Ureter (tissue), 1 donor: ENCODE data around the gene MYO1D. TPM values are rescaled to one million over a fixed set of nuclear protein-coding genes. Genes with fewer than 3 reads are reported as not detected.
"Not testable (repeated sequence)": the region's sequence is repeated elsewhere in the genome, so short reads cannot be mapped to it uniquely, and the experiment has no call there.

ENCODE experiments used
- DNase-seq: peaks from one replicate; pipeline ENCODE4 v3.0.0-alpha.2; 2020; ENCODE audit warnings: low spot score
- total RNA-seq: library from RNA; stranded (reverse); gene quantifications from one replicate; pipeline ENCODE4 v1.2.4, GENCODE V29; 2023
- donor health status: DM: yes; HTN: yes; CAD: no.

MYO1D gene
- total RNA-seq, 1 donor from 2014 or later = 75.8 TPM

- no peak for DNase-seq
Observed at GRCh38 chr17:32774695-32775084, 102.2 kb downstream of the MYO1D start.

- no peak for DNase-seq
Observed at GRCh38 chr17:32773856-32774694, 102.8 kb downstream of the MYO1D start.

DNA sequence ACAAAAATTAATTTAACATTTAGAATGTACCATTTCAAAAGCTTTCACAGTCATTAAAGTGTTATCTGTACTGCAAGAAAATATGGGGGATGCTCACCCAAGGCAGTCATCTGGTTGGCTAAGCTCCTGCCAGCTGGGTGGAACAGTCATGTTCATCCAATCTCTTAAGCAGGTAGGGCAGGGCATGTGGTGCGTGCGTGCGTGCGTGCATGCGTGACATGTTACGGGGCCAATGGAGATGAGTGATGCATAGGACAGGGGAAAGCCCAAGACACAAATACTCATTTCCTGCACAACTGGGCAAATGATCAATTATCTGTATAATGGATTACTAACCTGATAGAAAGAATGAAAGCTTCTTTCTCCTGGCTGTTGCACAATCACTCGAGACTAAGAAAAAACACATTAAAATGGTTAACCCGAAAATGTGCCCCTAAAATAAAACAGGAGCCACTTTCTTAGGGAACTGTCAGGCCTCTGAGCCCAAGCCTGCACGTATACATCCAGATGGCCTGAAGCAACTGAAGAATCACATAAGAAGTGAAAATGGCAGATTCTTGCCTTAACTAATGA, 104.4 kb downstream of the MYO1D start:
- no peak for DNase-seq

GRCh38 chr17:32771396-32771795, 105.5 kb downstream of the MYO1D start:
- DNase-seq = no peak

DNA sequence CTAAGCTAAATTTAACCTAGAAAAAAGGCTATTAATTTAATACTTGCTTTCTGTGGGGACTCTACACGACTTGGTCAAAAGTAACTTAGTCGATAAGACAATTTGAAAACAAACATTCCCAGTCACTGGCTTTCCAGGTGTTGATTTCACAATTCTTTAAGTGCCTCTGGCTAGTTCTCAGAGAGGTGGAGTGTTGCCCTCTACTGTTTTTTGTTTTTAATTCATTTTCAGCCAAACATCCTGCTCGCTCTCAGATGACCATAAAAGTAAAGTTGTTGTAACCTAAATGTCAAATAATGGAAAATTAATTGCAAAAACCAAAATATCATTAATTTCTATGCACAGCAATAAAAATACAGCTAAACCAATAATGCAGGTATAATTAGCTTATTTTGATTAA, 107.1 kb downstream of the MYO1D start:
- DNase-seq = no peak

GRCh38 chr17:32763855-32764439, 113.0 kb downstream of the MYO1D start:
- DNase-seq = no peak

- DNase-seq = no peak
Observed at GRCh38 chr17:32759476-32759875, 117.4 kb downstream of the MYO1D start.

DNA sequence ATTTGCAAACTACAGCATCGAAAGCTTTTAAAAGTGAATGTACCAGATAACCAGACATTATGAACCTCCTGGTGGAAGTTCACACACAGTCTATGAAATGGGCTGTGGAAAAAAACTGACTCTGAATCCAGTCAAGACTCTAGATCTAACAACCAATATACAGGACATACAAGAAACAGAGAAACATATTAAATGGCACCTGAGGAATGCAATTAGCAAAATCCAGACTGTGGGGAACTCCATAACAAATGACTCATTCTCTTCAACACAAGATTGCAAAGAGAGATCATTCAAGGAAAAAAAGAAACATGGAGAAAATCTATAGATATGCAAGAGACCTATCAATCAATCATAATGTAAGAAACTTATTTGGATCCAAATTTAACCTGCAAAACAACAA, 119.0 kb downstream of the MYO1D start:
- no peak for DNase-seq

DNA sequence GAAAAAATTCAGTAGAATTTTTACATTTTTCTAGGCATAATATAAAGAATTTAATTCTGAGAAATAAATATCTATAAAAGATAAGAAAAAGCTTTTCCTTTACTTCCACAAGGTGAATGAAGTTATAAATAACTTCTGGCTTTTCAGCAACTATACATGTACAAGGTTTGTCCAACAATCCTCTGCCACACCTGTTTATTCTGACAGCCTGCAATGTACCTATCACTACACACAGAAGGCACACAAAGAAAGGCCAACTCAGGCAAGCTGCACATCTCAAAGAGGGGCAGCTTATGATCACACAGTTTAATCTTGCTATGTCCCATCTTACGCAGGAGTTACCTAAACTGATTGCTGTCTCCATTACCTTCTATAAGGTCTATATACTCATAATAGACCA, 120.2 kb downstream of the MYO1D start:
- DNase-seq = no peak

DNA sequence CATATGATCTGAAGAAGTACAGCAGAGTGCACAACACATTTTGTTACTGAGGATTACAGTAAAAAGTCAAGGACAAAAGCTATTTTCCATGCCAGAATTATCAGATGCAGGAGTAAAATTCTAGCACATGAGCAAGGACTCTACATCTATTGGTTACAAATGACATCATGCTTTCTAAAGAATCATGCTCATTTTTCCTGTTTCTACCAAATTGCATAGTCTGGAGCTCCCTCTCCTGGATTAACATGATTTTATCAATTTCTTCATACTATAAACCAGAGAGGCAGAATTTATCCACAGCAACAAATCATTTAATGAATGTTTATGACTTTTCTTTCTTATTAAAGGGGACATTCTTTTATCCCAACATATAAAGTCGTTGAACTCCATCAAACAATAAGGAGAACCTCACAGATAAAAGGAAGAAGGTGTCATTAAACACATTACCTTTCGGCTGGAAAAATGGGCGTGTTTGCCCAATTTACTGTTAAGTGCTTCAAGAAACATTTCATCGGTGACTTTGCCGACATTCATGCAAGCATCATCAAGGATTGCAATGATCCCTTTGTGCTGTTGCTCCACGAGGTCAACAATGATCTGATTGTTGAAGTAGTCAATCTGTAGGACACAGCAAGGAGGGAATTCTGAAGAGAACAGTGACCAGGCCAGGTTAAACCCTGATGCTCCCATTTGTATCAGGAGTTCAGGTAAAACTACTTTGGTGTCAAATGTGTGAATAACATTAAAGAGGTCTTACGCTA, 121.7 kb downstream of the MYO1D start:
- no peak for DNase-seq

DNA sequence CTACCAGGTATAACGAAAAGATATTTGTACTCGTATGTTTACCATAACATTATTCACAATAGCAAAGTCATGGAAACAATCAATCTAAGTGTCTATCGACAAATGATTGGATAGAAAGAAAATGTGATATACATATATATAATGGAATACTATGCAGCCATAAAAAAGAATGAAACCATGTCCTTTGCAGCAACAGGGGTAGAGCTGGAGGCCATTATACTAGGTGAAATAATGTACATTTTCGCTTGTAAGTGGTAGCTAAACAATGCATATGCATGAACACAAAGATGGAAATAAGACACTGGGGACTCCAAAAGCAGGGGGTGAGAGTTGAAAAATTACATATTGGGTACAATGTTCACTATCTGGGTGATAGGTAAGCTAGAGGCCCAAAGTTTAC, 124.0 kb downstream of the MYO1D start:
- no peak for DNase-seq

GRCh38 chr17:32747856-32748255, 129.1 kb downstream of the MYO1D start:
- DNase-seq = no peak

DNA sequence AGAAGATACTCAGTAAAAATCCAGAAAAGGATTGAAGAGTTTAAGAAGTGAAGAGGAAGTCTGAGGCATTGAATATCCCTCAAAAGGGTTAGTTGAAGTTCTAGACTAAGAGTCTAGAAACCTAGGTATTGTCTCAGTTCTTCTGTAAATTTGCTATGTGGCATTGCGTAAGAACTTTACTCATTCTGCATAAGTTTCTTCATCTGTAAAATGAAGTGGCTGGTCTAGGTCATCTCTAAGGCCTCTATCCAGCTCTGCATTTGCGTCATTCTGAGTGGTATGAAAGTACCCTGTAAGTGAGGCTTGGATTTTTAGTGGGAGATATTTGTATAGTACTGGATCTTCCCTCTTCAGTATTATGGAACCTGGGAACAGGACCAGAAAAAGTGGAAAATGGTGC, 130.2 kb downstream of the MYO1D start:
- DNase-seq = no peak

- no peak for DNase-seq
Observed at GRCh38 chr17:32746280-32746679, 130.6 kb downstream of the MYO1D start.

DNA sequence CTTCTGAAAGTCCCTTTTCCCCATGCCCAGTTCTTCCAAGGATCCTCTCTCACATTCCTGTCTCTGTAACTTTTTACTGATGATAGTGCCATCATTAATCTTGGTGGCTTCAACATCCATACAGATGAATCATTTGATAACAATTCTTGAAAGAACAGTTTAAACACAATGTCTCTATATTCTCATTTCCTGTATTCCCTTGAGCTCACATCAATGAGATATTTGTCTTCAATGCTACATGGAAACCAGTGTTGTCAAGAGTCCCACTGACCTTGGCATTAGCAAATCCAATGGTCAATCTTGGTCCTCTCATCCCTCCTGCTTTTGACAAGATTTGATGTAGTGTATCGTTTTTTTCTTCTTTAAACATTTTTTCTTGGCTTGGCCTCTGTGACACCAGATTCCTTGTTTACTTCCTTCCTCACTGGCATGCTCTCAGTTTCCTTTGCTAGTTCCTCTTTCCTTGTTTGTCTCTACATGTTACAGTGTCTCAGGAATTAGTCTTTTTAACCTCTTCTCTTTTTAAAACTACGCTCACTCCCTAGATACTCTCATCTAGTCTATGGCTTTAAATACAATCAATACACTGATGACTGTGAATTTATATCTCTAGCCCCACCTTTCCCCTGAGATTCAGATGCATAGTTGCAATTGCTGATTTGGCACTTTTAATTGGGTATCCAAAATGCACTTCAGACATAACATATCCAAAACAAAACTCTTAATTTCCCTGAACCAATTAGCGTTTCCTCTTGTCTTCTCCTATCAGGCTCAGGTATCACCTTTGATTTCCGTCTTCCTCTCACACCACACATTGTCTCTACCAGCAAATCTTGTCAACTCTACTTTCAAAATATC, 134.0 kb downstream of the MYO1D start:
- DNase-seq = no peak

- no peak for DNase-seq
Observed at GRCh38 chr17:32741381-32741780, 135.5 kb downstream of the MYO1D start.

GRCh38 chr17:32739722-32740121, 137.2 kb downstream of the MYO1D start:
- DNase-seq = no peak

- not testable (repeated sequence) for DNase-seq
Observed at GRCh38 chr17:32739151-32739550, 137.8 kb downstream of the MYO1D start.

- DNase-seq = no peak
Observed at GRCh38 chr17:32733401-32733800, 143.5 kb downstream of the MYO1D start.

DNA sequence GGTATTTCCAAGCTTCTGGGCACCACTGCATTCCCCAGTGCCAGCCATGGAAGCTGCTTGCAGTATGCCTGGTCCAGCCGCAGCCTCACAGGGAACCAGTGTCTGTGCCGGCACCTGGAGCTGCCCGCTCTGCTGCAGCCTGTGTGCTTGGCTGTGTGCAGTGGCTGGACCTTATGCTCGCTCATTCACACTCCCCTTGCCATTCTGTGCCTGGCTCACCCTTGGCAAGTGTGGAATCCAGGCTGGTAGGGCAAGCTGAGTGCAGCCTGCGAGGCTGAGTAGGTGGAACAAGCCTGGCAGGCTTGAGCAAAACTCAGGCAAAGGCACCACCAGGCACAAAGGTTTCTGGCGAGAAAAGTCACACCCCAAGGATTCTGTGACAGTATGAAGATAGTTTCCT, 144.0 kb downstream of the MYO1D start:
- DNase-seq = no peak

- DNase-seq = no peak
Observed at GRCh38 chr17:32732296-32732642, 144.7 kb downstream of the MYO1D start.
